ENCODE data around the gene APLF.
"Not testable (repeated sequence)": the region's sequence is repeated elsewhere in the genome, so short reads cannot be mapped to it uniquely, and the experiment has no call there.

GRCh38 chr2:68529156-68529555 lies 61.8 kb downstream of the APLF start:
- TF ChIP-seq CTCF (IDR thresholded peaks at IDR 0.05); EP300 (IDR thresholded peaks at IDR 0.05; ENCODE audit: low read depth); POLR2A (IDR thresholded peaks at IDR 0.05): not testable (repeated sequence)
